ENCODE data around the gene DPP6.
"Not testable (repeated sequence)": the region's sequence is repeated elsewhere in the genome, so short reads cannot be mapped to it uniquely, and the experiment has no call there.

DPP6 gene

DNA sequence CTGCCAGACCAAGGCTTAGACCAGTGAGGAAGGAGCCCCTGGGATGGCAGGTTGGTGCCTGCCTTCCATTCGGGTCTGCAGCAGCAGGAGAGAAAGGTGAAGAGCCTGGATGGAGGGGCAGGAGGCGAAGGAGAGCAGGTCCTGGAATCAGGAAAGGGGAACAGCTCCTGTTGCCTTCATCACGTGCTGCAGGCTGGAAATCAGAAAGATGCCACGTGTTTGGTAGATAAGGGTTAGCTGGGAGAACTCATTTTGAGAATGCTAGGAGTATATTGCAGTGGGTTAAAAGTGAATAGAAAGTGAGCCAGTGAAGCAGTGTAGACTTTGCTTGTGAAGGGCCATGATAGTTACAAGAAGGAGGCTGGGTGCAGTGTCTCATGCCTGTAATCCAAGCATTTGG is 579.0 kb downstream of the DPP6 start:
- no peak for DNase-seq

DNA sequence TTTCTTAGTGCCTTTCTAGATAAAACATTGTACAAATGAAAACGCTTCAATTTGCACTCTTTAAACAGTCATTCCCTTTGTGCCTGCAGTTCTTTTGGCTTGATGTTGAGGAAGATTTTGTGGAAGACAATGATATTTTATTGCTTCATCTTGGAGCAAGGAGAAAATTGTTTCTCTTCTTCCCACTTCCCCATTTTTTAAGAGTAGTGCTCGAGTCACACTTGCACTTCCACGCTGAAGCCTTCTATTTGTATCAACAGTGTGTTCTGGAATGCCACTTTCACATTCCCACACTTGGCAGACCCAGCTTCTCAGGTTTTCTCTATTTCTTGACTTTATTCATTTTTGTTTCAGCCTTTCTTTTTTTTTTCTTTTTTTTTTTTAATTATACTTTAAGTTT is 581.4 kb downstream of the DPP6 start:
- no peak for DNase-seq

DNA sequence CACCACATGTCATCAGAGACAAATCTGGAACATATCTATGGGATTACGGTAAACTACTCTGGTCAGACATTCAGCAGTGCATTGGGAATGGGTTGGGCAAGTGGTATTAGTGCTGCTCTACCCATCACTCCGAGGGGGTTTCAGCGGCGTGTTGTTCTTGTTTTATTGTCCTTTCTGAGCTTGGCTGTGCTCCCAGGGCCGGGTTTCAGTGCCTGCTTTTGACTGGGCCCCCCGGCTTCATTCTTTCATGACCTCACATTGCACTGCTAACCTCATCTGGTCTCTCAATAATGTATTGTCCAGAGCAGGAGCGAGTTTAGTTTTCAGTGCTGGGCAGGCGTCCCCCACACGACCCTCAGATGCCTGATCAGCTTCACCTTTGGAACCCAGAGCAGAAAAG is 586.1 kb downstream of the DPP6 start:
- DNase-seq, result no peak

DNA sequence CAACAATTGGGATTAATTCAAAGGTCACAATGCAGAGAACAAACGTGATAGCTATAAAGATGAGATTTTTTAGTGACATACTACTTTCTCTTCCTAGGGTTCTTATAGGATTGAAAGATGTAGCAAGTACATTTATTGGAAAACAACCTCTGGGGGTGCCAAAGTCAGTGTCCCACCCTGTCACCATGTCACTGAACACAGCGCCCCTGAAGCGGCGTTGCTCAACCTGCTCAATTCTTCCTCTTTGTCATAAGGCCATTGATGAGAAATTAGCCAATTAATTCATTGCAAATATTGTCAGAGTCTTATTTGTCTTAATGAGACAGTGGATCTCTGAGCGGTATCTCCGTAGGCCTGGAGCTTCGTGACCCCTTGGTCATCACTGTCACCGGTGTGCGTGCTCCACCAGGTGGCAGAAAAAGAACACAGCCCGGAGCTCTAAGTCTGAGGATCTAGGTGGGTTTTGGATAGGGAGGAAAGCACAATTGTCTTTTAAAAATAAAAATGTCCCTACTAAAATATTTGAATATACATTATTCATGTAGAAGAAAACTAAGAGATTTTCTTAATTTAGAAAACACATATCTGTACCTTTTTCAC is 588.2 kb downstream of the DPP6 start:
- DNase-seq, result no peak

DNA sequence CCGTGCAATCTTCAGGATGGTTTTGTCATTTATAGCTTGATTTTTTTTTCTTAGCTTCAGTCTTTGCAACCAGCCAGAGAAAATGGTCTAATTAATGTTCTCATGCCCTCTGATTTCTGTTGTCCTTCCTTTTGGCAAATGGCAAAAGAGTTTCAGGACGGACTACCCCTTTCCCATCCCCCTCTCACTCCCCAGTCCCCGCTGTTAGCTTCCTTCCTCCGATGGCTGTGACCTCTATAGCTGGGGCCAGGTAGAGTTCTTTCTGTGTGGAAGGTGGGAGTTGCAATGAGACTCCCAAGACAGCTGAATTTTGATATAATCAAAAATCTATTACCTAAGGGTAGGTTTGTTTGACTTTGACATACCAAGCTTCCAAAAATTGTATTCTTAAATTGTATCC is 588.7 kb downstream of the DPP6 start:
- DNase-seq, result no peak

DNA sequence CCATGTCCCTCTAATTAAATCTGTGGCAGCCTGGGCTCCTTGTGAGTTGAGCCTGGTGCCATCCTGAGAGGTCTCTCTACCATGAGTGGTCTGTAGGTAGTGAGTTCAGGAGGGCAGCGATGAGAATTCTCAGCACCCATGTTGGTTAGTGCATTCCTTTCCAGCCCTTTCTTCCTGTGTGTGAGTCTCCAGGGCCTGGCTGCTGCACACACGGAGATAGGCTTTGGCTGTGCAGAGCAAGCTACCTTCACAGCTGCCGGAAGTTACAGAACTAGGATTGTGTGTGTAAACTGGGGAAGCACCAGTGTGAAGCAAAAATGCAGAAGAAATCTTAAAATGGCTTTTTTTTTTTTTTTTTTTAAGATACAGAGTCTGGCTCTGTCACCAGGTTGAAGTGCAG is 592.2 kb downstream of the DPP6 start:
- no peak for DNase-seq

DNA sequence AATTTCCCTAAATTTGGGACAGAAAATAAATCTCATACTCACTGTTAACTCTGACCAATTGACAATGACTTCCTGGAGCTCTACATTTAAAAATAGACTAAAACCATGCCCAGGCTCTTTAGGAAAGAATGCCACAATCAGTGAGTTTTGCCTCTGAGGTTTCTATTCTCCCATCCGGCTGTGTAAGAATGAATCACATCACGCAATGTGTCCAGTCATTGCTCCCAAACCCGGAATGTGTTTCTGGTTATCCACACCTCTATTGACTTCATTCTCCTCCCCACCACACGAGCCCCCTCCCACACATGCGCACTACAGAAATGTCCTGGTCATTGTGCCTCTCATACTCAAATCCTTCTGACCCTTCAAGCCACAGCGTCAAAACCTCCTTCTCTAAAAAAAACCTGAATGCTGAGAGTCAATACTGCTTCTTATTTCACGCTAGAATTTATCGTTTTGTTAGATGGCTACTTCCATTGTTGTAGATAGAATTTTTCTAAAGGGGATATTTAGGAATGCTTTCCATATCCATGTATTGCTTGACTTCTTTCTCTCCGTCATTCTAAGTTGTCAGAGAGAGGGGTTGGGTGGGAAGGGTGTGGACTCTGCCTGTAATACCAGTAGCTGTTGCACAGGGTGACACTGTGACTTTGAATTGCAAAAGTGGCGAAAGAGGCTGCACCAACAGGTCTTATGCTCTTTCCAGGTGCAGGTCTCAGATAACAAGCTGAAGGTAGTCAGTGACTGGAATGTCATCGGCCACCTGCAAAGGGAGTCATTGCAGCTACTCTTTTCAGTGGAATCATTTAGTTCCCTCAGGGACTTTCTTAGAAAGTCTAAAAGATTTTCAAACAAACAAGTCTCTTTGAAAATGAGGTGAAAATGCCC is 594.2 kb downstream of the DPP6 start:
- DNase-seq, result no peak

DNA sequence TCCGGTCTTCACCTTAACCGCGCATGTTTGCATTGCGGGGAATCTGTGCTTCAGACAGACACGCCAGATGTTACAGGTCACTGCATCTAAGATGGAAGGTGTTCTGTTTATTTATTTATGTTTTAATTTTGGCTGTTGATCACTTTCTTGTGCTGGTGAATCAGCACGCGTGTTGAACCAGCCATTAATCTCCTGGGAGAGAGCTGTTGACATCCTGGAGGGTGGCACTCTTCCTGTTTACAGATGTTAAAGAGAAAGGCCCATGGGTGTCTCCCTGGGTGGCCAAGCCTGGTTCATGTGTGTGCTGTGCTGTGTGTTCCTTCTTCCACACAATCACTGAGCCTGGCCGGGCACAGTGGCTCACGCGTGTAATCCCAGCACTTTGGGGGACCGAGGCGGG is 595.4 kb downstream of the DPP6 start:
- no peak for DNase-seq

DNA sequence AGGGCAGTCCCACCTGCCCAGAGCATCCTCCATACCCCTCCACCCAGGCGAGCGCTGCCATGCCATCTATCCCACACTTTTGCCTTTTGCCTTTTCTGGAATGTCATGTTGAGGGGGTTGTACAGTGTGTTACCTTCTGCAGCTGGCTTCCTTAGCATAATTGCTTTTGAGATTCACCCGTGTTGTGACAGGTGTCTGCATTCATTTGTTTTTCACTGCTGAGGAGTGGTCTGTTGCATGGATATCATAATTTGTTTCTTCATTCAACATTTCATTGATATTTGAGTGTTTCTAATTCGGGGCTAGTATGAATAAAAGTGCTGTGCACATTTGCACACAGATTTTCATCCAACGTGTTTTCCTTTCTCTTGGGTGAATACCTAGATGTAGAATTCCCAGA is 596.8 kb downstream of the DPP6 start:
- DNase-seq, result no peak

DNA sequence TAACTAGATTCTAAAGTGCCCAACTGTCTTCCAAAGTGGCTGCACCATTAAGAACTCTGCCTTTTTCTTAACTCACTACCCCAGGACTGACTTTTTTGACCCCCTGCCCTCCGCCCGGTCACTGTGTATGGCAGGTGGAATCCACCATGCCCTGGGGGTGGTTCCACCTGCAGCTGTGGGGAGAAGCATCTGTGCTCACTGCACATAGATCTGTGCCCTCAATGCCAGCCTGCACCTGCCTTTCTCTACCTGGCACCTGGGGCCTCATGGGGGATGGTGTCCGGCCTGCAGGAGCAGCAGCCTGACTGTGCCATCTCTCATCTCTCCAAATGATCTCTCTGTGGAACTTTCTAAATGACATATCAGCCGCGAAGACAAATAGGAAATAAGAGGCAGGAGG is 597.2 kb downstream of the DPP6 start:
- no peak for DNase-seq

DNA sequence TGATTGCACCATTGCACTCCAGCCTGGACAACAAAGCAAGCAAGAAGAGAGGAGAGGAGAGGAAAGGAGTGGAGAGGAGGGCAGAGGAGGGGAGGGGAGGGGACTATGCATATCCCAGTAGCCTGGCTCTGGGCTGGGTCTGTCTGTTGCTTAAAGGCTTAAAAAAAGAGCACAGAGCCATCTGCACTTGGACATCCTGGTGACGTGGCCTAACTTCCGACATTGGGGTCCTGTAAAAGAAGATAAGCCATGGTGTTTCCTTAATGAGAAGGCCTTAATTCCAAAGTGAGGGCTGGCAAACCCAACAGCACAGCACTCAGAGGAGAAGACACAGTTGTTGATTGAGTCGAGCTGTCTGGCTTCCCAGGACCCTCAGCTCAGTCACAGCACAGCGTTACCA is 598.1 kb downstream of the DPP6 start:
- DNase-seq, result no peak

DNA sequence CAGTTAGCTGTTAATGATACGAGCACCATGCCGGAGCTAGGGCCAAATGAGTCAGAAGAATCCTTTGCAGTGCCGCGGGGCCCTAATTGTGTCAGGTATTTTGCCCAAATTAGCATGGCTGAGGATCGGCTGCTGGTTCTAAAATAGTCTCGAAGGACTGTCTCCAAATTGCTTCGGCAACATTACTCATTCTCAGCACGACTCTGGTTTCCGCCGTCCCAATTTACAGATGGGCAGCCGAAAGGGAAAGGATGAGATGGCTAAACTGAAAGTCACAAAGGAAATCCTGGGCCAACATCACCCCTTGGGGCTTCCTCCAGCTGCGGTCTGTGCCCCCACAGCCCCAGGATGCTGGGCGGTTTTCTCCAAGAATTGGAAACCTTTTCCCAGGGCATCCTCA is 599.3 kb downstream of the DPP6 start:
- no peak for DNase-seq

DNA sequence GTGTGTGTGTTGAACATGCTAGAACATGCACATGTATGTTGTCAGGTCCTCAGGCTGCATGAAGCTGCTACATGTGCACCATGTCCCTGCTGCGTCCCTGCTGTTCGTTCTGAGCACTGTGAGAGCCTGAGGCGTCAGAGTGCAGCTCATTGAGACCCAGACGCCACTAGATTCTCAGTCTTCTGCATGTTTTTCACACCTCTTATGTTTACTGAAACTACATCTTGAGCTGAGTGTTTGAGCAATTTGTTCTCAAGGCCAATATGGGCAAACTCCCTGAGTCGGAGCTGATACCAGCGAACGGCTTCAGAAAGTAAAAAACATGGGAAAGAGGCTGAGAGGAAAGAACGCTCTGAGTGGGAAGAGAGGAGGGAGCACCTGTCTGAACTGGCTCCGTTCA is 600.4 kb downstream of the DPP6 start:
- no peak for DNase-seq

DNA sequence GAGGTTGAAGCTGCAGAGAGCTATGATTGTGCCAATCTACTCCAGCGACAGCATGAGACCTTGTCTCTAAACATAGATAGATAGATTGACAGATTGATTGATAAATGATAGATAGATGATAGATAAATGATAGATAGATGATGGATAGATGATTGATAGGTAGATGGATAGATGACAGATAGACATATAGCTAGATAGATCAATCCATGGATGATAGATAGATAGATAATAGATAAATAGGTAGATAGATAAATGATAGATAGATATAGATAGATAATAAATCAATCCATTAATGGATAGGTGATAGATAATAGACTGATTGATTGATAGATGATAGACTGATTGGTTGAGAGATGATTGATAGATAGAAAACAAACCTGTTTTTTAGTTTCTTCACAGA is 601.1 kb downstream of the DPP6 start:
- no peak for DNase-seq

DNA sequence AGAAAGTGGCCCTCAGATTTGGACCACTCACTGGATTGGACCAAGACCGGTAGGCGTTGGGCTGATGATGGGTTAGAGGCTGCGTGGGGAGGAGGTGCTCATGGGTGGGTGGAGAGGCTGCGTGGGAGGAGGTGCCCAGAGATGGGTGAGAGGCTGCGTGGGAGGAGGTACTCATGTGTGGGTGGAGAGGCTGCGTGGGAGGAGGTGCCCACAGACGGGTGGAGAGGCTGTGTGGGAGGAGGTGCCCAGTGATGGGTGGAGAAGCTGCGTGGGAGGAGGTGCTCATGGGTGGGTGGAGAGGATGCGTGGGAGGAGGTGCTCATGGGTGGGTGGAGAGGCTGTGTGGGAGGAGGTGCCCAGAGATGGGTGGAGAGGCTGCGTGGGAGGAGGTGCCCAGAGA is 604.4 kb downstream of the DPP6 start:
- no peak for DNase-seq

DNA sequence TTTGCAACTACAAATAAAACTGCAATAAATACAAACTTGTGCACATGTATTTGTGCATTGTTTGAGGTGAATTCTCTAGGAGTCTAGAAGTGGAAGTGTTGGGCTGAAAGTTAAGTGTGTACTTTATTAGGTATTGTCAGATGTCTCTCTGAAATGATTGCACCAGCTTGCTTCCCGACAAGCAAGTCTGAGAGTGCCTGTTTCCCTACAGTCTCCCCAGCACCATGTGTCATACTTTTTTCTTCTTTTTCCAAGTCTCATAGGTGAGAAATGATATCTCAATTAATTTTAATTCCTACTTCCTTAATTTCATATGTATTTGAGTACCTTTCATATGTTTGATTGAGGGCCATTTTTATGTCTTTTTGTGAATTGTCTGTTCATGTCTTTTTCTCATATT is 614.6 kb downstream of the DPP6 start:
- DNase-seq, result no peak

DNA sequence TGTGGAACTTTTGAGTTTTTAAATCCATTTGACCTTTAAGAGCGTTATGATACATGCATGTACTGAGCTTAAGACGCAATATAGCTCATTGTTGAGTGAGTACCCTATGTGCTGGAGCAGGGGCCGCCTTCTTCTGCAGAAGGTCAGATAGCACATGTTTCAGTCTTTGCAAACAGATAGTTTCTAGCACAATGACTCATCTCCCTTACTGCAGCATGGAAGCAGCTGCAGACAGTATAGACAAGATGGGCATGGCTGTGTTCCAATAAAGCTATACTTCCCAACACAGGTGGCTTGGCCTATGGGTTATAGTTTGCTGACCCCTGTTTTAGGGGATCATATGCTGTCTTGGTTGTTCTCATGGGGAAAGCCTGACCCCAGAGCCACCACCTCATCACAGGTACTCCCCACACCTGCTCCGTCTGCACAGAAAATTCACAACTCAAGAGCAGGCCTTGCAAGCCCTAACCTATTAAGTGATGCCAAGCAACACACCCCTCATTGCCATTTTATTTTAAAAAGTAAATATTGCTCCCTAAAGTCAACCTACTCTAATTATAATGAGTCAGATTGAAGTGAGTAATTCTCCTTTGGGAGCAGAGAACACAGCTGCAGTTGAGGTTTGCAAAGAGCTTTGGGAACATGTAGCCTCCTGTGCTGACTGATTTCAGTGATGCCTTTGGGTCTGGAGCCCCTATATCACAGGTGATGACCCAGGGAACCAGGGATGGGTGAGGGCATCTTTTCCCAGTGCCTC is 620.6 kb downstream of the DPP6 start:
- DNase-seq, result no peak

DNA sequence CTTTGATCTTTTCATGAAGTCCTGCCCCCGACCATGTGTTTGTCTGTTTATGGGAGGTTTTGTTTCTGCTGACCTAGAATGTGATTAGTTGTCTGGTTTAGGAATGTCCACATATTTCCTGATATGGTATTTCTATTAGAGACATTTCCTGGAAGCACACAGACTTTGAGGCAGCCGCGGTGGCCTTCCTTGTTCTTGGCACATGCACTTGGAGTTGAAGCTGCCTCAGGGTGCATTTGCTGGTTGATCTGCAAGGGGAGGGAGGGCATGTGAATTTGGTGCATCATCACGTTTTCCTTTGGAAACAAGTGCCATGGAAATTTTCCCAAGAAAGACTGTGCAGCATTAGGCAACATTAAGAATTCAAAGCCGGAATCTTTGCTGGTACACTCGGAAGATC is 622.0 kb downstream of the DPP6 start:
- no peak for DNase-seq

DNA sequence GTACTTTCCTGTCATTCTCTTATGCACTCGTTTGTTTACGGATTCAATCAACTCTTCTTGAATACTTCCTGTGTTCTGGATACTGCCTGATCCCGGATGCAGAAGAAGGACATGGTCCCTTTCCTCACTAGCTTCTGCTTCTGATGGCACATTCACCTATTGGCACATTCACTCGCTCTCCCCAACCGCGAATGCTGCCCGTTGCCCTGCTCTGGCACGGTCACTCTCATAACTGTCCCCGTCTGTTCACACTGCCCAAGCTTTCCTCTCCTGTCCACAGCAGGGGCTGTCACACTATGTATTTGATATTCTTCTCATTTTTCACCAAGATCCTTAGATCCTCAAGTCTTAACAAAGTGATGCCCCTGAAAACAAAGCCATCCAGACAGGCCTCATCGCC is 623.4 kb downstream of the DPP6 start:
- DNase-seq, result no peak

DNA sequence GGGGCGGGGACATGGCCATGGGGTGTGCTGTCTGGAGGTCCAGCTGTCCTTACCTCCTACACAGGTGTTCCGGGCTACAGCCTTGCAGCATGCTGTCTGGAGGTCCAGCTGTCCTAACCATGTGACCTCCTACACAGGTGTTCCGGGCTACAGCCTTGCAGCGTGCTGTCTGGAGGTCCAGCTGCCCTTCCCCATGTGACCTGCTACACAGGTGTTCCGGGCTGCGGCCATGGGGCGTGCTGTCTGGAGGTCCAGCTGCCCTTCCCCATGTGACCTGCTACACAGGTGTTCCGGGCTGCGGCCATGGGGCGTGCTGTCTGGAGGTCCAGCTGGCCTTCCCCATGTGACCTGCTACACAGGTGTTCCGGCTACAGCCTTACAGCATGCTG is 623.8 kb downstream of the DPP6 start:
- DNase-seq, result not testable (repeated sequence)

DNA sequence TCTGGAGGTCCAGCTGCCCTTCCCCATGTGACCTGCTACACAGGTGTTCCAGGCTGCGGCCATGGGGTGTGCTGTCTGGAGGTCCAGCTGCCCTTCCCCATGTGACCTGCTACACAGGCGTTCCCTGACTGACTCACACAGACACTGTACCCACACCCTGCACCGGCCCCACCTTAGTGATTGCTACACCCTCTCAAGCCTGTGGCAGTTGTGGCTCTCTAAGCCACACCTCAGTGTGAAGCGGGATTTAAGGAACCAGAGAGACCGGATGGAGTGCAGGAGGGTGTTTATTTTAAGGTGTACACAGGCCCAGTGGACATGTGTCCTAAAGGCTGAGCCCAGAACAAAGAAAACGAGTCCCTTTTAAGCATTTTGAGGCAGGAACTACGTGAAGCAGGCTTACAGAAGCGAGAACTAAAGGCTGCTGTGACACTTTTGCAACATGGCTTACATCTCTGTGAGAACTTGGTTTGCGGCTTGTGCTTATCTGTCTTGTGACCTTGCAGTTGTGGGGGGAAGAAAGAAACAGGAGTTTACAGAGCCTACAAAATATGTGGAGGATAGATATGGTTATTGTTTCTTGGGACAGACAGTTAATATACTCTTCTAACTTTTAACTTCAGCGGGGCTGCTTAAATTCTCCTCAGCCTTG is 624.4 kb downstream of the DPP6 start:
- no peak for DNase-seq

DNA sequence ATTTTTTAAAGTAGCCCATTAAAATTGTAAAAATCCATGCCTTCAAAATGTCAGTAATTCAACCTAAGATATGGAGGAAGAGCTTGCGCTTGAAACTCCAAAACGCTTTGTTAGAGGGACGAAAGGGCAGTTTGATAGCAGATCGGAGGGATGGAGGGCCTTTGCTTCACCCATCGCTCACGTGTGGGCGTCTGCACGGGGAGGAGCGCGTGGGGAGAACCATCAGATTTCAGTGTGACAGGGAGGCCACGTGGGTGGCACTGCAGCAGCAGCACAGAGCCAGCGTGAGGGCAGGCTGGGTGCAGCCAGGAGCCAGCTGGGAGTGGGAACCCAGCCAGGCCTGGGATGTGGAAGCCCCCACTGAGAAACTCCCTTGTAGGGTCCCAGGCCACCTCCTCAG is 625.3 kb downstream of the DPP6 start:
- DNase-seq, result no peak

DNA sequence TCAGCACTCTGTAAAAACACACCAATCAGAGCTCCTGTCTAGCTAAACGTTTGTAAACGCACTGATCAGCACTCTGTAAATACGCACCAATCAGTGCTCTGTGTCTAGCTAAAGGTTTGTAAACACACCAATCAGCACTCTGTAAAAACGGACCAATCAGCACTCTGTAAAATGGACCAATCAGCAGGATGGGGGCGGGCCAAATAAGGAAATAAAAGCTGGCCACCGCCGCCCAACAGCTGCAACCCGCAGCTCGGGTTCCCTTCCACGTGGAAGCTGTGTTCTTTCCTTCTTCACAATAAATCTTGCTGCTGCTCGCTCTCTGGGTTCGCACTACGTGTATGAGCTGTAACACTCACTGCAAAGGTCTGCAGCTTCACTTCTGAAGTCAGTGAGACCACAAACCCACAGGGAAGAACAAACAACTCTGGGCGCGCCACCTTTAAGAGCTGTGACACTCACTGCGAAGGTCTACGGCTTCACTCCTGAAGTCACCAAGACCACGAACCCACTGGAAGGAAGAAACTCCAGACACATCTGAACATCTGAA is 625.9 kb downstream of the DPP6 start:
- DNase-seq, result not testable (repeated sequence)

All from NCI-H226 (cell line).